ENCODE data around the gene CHST3.

DNA sequence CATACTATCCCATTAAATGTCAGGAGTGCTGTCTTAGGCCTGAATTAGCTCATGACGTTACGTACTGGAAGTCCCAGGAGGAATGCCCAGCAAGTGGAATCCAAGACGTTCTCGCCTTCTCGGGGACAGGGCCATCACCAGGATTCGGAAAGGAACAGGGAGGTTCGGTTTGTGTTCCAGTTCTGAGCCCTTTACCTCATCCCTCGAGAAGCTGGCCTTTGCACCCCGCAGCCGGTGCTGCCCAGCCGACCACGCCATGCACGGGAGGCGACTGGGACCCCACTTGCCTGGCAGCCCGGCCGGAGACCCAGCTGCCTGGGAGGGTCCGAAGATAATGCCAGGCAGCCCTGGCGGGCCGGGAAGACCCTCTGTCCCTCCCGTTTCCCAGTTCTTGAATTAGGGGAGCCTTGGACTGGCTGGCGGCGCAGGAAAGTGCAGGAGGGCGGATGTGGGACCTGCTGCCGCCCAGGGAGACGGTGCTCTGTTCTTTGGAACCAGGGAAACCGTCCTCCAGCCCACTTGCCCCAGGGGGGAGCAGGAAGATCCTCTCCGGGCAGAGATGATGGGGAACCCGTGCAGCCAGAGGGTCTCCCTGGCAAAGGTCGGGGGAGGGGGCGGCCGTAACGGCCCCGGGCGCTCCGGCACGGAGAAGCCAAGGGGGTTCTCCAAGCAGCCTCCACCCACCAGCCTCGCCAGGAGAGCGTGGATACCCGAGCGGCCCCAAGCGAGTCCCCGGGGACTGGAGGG, 671 bp upstream of the CHST3 start:
- no peak for TF ChIP-seq CREB1 (CRISPR knock-in tag; IDR thresholded peaks at IDR 0.05; ENCODE audit: low read depth)
- TF ChIP-seq, protein P1, sequence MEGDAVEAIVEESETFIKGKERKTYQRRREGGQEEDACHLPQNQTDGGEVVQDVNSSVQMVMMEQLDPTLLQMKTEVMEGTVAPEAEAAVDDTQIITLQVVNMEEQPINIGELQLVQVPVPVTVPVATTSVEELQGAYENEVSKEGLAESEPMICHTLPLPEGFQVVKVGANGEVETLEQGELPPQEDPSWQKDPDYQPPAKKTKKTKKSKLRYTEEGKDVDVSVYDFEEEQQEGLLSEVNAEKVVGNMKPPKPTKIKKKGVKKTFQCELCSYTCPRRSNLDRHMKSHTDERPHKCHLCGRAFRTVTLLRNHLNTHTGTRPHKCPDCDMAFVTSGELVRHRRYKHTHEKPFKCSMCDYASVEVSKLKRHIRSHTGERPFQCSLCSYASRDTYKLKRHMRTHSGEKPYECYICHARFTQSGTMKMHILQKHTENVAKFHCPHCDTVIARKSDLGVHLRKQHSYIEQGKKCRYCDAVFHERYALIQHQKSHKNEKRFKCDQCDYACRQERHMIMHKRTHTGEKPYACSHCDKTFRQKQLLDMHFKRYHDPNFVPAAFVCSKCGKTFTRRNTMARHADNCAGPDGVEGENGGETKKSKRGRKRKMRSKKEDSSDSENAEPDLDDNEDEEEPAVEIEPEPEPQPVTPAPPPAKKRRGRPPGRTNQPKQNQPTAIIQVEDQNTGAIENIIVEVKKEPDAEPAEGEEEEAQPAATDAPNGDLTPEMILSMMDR (conservative IDR thresholded peaks at IDR 0.05; ENCODE audit: low read depth in 2 of 2): no peak
- TF ChIP-seq EZH2 (IDR thresholded peaks at IDR 0.05; ENCODE audit: low read depth, unreplicated experiment): peak; percentile 21
- TF ChIP-seq, protein P2, sequence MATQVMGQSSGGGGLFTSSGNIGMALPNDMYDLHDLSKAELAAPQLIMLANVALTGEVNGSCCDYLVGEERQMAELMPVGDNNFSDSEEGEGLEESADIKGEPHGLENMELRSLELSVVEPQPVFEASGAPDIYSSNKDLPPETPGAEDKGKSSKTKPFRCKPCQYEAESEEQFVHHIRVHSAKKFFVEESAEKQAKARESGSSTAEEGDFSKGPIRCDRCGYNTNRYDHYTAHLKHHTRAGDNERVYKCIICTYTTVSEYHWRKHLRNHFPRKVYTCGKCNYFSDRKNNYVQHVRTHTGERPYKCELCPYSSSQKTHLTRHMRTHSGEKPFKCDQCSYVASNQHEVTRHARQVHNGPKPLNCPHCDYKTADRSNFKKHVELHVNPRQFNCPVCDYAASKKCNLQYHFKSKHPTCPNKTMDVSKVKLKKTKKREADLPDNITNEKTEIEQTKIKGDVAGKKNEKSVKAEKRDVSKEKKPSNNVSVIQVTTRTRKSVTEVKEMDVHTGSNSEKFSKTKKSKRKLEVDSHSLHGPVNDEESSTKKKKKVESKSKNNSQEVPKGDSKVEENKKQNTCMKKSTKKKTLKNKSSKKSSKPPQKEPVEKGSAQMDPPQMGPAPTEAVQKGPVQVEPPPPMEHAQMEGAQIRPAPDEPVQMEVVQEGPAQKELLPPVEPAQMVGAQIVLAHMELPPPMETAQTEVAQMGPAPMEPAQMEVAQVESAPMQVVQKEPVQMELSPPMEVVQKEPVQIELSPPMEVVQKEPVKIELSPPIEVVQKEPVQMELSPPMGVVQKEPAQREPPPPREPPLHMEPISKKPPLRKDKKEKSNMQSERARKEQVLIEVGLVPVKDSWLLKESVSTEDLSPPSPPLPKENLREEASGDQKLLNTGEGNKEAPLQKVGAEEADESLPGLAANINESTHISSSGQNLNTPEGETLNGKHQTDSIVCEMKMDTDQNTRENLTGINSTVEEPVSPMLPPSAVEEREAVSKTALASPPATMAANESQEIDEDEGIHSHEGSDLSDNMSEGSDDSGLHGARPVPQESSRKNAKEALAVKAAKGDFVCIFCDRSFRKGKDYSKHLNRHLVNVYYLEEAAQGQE (IDR thresholded peaks at IDR 0.05; ENCODE audit: unreplicated experiment): no peak
- TF ChIP-seq POLR2AphosphoS5 (IDR thresholded peaks at IDR 0.05; ENCODE audit: low read depth): no peak
- no peak for TF ChIP-seq ZNF331 (CRISPR knock-in tag; IDR thresholded peaks at IDR 0.05; ENCODE audit: low read depth)
- TF ChIP-seq JUNB (IDR thresholded peaks at IDR 0.05; ENCODE audit: unreplicated experiment): no peak
- no peak for TF ChIP-seq EZH2phosphoT487 (IDR thresholded peaks at IDR 0.05; ENCODE audit: unreplicated experiment)
- TF ChIP-seq, protein P3, sequence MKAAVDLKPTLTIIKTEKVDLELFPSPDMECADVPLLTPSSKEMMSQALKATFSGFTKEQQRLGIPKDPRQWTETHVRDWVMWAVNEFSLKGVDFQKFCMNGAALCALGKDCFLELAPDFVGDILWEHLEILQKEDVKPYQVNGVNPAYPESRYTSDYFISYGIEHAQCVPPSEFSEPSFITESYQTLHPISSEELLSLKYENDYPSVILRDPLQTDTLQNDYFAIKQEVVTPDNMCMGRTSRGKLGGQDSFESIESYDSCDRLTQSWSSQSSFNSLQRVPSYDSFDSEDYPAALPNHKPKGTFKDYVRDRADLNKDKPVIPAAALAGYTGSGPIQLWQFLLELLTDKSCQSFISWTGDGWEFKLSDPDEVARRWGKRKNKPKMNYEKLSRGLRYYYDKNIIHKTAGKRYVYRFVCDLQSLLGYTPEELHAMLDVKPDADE (IDR thresholded peaks at IDR 0.05): no peak
- TF ChIP-seq STAT1 (IDR thresholded peaks at IDR 0.05; ENCODE audit: unreplicated experiment): no peak

Measured in GM23338 (cell line).